Putamen (tissue), 1 donor: ENCODE results near the gene CATSPER1.
"Not testable (repeated sequence)": the region's sequence is repeated elsewhere in the genome, so short reads cannot be mapped to it uniquely, and the experiment has no call there.

Source experiments
- DNase-seq: peaks from one replicate; pipeline ENCODE4 v3.0.0-alpha.2; 2016; ENCODE audit warnings: low spot score

The CATSPER1 gene

GRCh38 chr11:66051766-66052663 lies 25.7 kb upstream of the CATSPER1 start, which contains the start of gene SF3B2:
TSS of gene SF3B2 (plus strand) at chr11:66052364. CDS start at chr11:66052385, 21 bp downstream.
- peak; percentile 99 for DNase-seq

DNA sequence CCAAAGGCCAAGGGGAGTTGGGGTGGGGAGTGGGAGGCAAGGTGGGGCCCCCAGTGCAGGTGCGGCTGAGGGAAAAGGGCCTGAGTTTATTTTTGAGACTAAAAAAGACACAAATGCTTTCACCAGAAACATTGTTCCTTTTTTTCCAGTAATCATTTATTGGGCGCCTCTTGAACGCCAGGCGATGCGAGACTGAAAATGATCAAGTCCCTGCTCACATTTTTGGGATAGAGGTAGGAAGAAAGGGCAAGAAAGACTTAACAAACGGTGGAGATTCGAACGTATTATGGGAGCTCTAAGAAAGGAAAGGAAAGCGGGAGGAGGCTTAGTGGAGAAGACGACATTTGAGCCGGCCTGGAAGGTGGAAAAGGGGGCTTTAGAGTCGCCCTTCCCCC lies 25.1 kb upstream of the CATSPER1 start:
- DNase-seq = no peak

DNA sequence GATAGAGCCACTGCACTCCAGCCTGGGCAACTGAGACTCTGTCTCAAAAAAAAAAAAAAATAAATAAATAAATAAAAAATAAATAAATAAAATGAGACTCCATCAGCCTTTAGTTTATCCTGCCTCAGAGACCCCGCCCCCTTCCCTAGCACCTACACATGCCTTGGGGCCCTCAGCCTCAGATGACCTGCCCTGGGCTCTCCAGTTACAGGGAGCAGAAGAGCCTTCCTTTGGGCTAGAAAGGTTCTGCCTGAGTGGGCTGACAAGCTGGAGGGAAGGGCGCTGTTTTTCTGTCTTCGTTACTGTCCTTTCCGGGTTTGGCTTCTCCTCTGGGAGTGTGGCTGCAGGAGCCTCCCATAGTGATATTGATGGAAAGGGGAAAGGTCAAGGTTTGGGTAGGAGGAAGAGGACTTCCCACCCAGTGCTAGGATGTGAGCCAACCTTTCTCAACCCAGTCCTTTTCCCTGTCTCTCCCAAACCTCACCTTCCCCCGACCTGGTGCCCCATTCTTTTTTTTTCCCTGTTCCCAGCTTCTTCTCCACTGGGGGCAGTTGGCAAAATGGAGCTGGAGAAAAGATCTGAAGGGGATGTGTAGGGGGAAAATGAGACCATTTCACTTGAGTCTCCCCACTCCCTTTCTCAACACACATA lies 24.4 kb upstream of the CATSPER1 start:
- no peak for DNase-seq

- no peak for DNase-seq
Measured at GRCh38 chr11:66048547-66049323, 22.5 kb upstream of the CATSPER1 start, which contains the start of gene GAL3ST3. TSS of gene GAL3ST3 (minus strand) at chr11:66049161. CDS start at chr11:66045415, 3,746 bp downstream.

DNA sequence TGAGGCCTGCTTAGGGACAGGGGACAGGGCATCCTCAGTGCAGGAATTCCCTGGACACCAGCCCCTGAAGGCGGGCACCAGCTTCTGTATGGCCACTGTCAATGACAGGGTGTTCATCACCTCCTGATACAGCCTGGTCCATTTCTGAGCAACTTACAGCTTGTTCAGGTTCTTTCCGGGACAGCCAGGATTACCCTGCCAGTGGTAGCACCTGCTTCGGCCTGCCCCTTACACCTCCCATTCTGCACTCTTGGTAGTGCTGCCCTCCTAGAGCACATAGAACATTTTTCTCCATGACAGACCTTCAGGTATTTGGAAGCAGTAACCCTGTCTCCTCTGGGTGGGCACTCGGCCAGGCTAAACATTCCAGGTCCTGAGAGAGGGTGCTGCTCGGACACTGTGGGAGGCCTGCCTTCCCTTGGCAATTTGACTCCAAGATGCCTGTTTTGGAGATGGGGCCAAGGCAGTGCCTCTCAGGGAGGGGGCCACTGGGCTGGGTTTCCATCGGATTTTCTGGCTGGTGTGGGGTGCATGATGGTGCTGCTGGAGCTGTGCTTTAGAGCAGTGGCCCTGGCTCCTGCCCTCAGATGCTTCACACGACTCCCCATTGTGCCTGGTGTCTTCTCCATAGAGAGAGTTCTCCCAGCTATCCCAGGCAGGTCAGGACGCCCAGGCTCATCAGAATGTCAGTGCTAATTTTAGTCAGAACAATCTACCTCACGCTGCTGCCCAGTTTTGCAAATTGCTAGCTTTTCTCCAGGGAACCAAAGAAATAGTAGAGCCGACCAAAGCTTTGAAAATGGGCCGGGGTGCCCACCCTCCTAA lies 21.5 kb upstream of the CATSPER1 start:
- no peak for DNase-seq

- DNase-seq = no peak
Measured at GRCh38 chr11:66046901-66047300, 20.6 kb upstream of the CATSPER1 start.

GRCh38 chr11:66045177-66045639 lies 18.9 kb upstream of the CATSPER1 start:
- peak; percentile 71 for DNase-seq

DNA sequence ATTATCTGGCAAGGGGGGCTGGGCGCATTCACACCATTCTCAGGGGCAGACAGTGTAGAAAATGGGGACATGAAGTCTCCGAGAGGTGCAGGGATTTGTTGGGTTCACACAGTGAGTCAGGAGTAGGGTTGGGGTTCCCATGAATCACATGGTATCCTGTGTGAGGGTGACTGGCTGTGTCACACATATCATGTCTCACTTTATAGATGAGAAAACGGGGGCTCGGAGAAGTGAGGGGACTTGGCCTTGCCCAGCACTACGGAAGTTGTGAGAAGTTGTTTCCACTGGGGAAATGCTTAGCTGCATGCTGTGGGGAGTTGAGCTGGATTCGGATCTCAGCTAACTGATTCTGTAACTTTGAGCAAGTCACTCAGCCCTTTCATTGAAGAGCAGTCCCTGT lies 18.5 kb upstream of the CATSPER1 start:
- no peak for DNase-seq

DNA sequence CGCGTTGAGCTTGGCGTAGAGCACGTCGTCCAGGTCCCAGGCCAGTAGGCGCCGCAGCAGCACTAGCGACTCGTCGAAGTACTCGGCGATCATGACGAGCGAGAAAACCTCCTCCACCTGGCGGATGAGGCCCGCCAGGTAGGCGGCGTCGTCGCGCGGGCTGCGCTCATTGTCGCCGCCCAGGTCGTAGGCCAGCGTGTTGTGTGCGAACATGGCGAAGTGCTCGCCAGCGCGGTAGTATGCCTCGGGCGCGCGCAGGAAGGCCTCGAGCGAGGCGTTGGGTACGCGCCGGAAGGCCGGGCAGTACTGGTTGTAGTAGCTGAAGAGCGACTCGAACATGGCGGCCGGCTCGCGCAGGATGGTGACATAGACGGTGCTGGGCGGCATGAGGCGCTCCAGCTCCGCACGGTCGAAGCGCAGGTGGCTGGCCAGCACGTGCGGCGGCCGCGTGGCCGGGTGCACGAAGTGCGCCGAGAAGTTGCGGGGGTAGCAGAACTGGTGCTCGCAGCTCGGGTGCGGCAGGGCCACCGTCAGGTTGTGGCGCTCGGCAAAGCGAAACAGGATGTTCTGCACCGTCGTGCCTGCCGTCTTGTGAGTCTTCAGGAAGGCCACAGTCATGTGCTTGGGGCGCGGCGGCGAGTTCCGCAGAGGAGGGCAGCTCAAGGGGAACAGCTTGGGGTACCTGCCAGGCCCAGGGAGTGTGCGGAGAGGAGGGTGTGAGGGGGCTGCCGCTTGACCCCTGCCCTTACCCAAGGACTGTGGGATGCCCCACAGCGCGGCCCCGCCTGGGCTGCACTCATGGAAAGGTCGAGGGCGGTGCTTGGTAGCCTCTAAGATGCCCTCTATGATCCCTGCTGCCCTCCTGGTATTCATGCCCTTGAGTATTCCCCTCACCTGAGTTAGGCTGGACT lies 17.0 kb upstream of the CATSPER1 start:
- DNase-seq = no peak

- DNase-seq = no peak
Measured at GRCh38 chr11:66042227-66042995, 16.1 kb upstream of the CATSPER1 start.

- no peak for DNase-seq
Measured at GRCh38 chr11:66039765-66040164, 13.5 kb upstream of the CATSPER1 start.

DNA sequence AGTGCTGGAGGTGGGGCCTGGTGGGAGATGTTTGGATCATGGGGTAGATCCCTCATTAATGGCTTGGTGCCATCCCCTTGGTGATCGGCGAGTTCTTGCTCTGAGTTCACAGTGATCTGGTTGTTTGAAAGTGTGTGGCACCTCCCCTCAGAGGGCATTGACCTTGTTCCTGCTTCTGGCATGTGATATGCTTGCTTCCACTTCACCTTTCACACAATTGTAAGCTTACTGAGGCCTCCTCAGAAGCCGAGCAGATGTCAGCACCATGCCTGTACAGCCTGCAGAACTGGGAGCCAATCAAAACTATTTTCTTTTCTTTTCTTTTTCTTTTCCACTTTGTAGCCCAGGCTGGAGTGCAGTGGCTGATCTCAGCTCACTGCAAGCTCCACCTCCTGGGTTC lies 11.0 kb upstream of the CATSPER1 start:
- no peak for DNase-seq

GRCh38 chr11:66036334-66036710 lies 10.0 kb upstream of the CATSPER1 start:
- no peak for DNase-seq

- peak; percentile 25 for DNase-seq
Measured at GRCh38 chr11:66035653-66036333, 9.5 kb upstream of the CATSPER1 start.

GRCh38 chr11:66032957-66033735 lies 6.9 kb upstream of the CATSPER1 start:
- DNase-seq = no peak

GRCh38 chr11:66023186-66023440 lies 3.2 kb downstream of the CATSPER1 start:
- not testable (repeated sequence) for DNase-seq

DNA sequence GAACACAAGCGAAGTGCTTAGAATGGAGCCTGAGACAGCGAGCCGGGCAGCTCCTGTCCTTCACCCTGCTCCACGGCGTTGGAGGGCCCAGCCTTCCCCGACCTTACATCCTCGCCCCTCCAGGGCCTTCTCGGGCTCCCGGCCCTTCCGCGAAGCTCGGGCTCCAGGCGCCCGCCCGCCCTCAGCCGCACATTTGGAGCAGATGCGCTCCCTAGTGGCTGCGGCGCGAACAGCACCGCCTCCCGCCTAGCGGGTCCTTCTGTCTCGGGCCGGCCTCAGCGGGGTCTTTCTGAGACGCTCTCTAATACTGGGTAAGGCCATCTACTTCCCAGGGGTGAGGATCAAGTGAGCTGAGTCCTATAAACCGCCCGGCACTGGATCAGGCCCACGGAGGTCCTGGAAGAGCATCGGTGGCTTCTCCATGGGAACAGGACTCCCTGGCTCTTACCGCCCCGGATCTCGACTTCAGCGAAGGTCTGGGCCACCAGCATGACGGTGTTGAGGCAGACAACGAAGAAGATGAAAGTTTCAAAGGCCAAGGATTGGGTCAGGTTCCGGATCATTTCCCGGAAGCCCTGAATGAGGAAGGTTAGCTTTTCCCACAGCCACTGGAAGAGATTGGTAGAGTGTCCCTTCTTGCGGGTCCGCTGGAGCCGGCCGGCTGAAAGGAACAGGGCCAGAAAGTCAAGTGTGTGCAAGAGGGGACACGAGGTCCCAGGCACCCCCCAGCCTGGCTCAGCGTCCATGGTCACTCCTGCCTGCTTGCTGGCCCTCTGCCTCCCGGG lies 3.7 kb downstream of the CATSPER1 start:
- peak; percentile 16 for DNase-seq
